ENCODE data around the gene PLCH1.

Gene PLCH1

DNA sequence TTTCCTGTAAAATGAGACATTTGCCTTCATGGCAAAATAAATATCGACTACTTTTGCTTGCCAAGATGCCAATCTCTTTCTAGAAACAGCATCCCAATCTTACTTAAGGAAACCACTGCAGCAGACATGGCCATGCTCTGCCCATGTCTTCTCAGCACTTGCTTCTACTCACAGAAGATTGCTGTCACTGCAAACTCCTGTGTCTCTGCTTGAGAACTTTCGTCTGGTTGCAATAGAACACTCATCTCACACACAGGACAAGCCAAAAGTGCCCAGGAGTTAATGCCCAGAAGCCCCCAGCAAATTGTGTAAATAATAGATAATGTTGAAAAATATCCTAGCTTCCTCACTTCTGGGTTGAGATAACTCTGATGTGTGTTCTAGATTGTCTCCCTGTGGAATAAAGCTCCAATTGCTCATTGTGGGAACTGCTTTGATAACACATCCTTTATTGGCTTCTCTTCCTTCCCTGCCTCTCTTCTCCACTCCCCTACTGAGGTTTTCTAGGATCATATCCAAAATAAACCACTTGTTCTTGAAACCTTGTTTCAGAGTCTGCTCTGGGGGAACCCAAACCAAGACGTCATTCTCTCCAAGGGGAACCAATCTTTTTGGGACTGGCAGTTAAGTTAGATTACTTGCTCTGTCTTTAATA lies 295.1 kb downstream of the PLCH1 start:
- no peak for DNase-seq

DNA sequence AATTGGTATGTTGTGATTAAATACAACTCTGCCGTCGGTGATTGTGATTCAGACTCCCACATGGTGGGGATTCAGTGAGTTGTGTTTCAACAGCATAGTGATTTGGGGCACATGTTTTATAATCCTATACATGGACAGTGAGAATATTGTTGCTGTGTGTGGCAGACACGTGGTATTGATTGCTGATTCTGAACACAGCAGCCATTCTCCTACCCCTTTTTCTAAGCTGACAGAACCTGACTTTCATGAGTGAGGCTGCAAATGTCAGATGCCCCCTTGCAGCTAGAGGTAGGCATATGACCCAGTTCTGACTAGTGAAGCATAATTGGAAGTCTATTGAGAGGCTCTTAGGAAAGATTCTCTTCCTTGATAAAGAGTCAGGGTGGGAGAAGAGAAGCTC lies 296.3 kb downstream of the PLCH1 start:
- no peak for DNase-seq

DNA sequence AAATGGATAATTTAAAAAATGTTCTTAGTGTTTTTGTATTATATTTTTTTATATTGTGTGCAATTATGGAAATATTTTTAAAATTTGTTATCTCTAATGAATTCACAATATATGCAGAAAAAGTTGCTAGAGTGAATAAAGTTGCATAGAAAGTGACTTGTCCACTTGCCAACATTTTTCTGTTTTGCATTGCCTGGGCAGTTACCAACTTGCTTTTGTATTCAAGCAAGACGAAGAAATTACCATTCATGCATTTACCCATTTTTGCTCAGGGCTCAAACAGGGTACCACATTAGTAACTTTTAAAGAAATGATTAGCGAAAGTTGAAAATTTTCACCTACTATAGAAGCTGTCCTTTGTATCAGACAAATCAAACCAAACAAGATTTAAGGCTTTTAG lies 298.5 kb downstream of the PLCH1 start:
- DNase-seq, result no peak

DNA sequence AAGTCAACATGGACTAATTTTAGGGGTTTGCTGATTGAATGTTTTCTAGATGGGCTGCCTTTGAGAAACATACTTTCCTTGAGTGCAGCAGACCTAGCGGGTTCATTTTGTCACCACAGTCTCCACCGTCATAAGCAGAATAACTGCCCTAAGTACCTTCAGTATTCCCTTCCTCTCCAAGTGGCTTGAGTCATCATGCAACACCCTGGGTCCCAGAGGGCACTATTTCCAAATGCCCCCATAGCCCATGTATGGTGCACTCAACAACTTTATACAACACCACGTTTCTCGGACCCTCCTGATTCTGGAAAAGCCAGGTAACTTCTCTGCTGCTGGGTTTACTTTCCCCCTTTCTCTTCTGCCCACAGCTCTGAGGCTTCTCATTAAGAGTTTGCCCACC lies 300.1 kb downstream of the PLCH1 start:
- DNase-seq, result no peak

DNA sequence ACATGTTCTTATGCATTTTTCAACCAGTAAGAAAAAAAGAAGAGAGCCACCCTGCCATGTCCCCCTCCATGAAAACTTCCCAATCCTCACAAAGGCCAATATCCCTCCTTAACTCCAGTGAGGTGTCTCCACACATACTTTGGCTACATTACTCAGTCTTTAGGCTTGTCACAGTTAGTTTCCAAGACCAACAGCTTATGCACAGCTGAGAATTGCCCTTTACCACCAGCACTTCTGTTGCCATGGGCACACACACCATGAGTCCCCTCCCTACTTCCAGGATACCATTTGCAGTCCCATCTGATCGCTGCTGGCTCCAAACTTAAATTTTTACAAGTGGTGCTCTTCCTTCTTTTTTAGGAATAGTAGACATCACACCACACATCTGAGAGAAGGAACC lies 301.1 kb downstream of the PLCH1 start:
- no peak for DNase-seq

DNA sequence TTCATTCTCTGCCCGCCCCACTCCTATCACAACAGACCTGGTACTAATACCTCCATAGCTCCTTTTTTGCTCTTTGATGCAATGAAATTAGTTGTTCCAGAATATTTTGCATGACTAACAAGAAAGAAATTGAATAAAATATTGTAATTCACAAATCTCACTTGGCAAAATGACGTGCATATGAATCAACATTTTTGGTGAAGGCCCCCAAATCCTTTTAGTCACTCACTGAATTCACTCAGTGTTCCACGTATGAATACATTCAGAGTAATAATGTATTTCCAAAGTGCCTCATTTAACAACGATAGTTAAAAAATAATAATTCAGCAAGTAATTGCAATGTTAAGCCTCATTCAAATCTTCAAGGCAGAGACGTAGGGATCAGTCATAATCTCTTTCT lies 302.8 kb downstream of the PLCH1 start:
- no peak for DNase-seq

DNA sequence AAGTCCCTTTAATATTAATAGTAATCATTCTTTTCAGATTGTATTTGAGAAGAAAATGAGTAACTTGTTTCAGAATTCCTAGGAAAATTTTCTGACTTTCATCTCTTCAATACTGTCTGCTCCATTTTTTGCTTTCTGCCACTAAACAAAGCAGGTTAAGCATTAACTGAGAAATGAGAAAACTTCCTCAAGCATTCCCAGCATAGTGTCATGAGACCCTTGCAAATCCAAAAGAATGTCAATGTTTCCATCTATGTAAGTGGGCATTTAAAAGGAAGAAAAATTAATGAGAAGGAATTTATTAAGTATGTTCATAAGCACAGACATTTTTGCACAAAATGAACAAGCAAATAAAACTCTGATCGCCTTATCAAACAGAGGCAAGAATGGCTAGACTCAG lies 303.4 kb downstream of the PLCH1 start:
- no peak for DNase-seq

DNA sequence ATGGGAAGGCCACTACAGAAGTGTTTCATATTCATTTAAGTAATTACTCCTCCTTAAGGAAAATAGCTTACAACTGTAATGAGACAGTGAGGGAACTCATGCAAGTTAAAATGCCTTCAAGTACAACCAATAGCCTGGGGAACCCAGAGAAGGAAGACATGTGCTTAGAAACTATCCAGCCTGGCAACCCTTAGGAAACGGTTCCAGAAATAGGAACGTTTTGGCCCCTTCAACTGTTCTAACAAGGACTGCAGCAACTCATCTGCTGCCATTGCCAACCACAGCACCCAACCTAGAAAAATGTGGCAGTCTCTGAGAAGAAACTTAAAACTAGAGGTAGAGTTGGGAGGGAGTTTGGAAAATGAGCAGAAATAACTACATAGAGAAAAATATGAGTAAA lies 303.8 kb downstream of the PLCH1 start:
- no peak for DNase-seq

DNA sequence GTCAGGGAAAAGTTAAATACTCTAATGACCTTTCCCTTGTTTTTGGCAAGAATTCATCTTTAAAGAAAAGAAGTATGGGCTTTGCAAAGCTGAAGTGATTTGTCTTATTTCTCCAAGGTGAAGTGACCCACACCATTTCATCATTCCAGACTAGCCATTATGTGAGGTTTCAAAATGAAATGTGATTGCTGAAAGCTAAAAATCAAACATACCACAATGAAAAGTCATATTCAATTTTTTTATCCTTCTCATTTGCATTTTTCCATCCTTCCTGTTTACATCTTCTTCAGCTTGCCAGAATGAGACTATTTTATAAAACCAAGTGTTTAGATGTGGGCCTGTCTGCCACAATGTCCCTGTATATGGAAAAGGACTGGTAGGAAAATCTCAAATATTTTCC lies 309.1 kb downstream of the PLCH1 start:
- no peak for DNase-seq

DNA sequence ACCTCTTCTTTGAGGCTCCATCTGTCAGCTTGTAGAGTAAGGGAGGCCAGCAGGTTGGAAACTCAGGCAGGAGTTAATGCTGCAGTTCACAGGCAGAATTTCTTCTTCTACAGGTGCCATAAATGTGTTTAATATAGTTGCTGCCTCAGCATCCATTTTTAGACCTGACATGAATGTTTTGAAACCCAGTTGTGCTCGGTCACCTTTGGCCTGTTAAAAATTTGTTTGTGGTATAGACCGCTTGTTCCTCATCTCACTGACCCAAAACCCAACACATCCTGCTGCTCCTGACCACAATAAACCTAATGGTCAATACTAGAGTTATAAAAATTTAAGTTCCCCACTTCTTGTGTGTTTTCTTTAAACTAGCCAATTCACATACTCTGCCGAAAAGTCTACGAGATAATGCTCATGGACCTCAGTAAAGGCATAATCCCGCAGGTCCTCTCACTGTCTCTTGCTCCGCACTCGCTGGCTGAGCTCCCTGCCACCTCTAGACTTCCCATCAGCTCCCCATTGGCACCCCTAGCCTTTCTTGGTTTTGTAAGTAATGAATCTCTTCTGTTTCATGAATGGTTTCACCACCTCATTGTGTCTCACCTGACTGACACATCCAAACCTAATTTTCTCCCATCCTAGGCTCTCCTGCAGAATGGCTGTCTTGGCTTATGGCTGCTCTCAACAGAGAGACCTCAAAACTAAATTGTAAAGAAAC lies 312.9 kb downstream of the PLCH1 start:
- DNase-seq, result no peak

DNA sequence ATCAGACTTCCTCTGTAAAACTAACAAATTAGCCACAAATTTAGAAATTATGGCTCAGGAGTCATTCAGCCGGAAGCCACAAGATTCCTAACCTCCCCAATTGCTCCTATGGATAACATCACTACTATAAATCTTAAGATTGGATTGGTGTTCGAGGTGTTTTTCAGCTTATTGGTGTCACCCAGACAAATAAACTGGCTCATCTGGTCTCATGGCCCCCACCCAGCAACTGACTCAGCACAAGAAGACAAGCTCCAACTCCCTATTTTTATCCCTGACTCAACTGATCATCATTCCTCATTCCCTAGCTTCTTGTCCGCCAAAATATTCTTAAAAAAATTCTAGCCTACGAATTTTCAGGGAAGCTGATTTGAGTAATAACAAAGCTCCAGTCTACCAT lies 316.3 kb downstream of the PLCH1 start:
- DNase-seq, result no peak

DNA sequence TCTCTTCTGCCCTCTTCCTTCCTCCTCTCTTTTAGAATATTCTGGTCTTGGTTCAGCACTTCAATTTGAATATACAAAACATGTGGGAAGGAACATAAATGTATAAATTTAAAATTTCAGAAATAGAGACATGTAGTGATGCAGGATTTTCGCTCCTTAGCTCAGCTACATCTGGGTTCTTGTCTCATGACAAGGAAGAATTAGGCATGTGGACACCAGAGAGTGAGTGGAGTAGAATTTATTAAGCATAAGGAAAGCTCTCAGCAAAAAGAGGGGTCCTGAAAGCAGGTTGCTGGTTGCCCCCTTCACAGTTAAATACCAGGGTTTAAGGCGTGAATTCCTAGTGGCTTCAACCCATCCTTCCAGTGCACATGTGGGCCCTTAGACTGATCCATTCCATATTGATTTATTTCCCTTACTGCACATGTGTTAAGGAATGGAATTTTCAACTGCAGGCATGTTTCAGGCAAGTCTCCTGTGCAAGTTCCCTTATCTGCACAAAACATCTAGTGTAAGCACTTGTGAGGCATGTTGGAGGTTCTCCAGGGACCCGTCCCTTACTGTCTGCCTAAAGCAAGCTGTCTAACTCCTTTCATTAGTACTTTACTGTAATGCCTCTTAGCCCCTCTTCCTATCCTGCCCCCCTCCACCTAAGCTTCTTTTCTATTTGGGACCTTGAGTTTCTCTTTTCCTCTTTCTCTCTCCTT lies 318.2 kb downstream of the PLCH1 start:
- DNase-seq, result no peak

DNA sequence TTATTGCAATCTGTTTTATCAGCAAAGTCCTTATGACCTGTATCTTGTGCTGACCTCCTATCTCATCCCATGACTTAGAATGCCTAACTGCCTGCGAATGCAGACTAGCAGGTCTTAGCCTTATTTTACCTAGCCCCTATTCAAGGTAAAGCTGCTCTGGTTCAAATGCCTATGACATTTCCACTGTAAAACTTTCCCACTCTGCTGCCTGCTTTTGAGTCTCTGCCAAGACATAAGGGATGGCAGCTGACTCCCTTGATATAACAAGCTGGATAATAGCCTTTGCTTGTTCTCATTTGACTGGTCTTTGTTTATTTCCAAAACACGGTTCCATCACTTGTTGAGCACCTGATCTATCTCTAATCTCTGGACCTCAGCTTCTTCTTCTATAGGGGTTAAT lies 319.5 kb downstream of the PLCH1 start:
- DNase-seq, result peak; percentile 35

DNA sequence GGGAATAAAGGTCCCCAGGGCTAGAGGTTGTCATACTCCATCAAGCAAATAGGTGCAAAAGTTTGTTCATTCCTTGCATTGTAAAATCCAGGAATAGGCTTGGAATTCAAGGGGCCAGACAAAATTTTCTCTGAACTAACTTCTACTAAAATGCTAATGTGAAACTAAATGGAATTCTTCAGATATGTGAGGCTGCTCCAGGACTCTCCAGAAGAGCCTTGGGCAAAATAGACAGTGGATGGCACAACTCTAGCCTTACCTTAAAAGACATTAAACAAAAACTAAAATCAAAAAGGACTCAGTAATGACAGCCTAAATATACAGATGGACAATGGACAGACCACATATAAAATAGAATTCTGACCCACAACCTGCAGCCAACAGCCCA lies 320.6 kb downstream of the PLCH1 start:
- no peak for DNase-seq

DNA sequence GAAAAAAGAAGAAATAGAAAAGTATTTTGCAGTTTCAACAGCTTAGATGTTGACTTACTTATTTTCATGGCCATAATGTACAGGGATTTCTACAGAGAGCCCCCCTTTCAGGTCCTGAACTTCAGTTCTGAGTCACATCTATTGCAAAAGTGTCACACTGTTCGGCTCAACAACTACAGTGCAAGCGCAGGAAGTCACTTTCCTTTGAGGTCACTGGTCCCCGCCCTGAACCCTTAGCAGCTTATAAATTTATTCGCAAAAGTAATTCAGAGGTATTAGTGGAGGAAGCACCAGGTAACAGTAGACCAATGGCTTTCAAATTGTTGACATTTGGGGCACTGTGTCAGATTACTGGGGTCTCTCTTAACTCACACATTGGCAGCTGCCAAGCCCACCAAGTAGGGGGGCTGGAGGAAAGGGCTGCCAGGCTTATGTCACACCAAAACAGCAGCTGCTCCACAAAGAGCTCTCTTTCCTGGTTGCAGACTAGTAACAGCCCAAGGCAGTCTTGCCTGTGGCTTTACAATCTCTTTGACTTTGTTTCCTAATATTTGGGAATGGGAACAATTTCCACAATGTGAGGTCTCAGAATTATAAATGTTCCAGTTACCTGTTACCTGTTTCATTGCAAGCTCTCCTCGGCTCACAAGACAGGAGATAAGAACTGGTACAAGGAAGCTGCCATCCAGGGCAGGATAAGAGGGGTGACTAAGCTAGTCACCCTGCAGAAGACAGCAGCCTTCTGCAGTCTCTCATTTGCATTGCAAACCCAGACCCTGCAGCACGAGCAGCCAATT lies 321.1 kb downstream of the PLCH1 start:
- DNase-seq, result no peak

DNA sequence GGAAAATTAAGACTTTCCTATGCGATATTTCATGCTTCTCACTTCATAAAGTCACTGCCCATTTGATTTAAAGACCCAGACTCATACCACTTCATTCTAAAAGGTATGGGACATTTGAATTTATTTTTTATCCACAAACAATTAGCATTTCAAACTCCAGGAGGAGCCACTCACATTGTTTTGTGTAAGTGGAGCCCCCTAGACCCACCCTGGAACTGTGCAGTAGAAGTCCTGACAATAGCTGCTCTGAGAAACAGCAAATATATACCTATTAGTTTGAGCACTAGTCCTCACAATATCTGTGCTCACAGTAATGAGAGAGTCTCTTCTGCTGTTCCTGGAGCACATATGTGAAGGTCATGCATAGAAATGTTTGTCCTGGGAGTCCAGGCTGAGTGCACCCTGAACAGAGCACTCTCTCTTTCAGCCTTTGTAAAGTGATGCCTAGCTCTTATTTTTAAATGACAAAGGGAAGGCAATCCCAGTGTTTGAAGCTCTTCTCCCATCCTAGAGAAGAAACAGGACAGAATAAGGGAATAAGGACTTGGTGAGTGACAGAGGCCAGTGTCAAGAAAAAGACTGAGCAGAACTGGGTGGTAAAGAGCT lies 323.9 kb downstream of the PLCH1 start:
- no peak for DNase-seq

DNA sequence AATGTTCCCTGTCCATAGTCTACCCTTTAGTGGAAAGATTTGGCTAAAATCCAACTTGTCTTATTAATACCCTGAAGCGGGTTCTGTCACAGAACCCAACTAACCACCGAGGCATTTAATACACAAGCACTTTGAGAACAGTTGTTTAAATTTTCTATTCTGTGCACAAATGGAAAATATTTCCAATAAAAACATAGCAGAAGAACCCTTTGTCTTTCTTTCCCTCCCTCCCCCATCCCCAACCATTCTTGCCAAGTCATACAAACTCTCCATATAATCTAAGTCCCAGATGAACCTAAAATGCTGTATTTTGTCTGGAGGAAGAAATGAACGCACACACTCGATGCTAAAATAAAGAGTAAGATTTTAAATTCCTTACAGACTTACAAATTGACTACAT lies 324.5 kb downstream of the PLCH1 start:
- no peak for DNase-seq

DNA sequence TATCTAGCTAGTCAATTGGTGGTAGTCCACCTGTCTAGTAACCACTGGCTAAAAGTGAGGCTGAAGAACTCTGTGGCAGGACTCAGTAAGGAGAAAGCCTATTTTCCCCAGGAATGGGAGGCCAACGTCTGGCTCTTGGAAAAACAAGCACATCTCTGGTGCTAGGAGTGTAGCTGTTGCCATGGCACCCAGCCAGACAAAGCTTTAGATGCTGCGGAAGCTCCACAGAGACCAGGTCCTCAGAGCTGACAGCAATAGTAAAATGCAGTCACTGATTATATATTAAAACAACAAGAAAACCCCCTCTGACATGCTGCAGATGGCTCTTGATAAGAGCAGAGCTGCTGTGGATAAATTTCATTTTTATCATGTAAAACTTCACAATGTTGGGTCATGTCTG lies 326.5 kb downstream of the PLCH1 start:
- peak; percentile 57 for DNase-seq

DNA sequence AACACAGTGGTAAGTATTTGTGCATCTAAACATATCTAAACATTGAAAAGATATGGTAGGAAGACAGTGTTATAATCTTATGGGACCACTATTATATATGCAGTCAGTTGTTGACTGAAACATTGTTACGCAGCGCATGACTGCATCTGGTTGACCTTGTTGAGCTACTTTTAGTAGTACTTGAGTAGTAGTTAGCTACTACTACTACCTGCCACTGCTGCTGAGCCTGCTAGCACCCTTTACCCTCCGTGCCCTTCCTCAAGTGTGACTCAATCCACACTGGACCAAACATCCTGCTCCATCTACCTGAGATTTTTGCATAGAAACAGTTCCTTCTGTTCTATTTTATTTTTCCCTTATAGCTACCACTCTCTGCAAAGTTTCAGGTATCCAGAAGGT lies 327.8 kb downstream of the PLCH1 start:
- no peak for DNase-seq

DNA sequence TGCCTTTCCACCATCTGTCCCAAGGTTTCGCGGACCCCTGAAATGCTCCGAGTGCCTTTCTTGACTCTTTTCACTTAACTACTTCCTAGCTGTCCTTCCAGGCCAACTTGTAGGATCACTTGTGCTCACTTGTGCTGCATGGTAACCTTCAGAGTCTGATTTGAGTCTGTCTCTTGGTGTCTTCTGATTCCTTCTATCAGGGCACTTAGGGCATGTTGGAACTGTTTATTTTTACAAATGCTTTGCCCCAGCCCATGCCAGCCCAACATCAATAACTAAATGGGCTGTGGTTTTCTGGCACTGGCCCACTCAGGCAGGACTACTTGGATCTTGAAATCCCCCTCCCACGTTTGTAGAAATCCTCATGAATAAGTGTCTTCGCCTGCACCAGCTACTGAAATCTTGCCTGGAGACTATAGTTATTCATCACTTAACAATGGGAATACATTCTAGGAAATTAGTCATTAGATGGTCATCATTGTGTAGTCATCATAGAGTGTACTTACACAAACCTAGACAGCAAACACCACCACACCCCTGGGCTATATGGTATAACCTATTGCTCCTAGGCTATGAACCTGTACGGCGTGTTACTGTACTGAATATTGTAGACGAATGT lies 328.3 kb downstream of the PLCH1 start:
- DNase-seq, result no peak

DNA sequence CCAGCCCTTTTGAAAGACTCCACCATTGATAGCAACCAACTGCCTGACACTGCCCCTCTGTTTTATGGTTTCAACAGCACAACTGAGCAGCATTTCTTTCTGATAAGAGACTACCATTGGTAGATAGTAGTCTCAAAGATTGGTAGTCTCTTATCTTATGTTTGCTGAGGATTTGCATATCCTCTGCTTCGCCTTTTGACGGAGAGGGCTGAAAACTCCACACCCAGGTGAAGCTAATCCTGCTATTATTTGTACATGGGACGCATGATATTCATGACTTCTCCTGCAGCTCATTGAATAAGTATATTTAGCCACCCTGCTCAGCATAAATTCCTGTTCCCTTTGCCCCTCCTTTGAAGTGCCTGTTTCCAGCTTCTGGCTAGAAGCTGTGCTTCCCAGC lies 332.0 kb downstream of the PLCH1 start:
- DNase-seq, result no peak

DNA sequence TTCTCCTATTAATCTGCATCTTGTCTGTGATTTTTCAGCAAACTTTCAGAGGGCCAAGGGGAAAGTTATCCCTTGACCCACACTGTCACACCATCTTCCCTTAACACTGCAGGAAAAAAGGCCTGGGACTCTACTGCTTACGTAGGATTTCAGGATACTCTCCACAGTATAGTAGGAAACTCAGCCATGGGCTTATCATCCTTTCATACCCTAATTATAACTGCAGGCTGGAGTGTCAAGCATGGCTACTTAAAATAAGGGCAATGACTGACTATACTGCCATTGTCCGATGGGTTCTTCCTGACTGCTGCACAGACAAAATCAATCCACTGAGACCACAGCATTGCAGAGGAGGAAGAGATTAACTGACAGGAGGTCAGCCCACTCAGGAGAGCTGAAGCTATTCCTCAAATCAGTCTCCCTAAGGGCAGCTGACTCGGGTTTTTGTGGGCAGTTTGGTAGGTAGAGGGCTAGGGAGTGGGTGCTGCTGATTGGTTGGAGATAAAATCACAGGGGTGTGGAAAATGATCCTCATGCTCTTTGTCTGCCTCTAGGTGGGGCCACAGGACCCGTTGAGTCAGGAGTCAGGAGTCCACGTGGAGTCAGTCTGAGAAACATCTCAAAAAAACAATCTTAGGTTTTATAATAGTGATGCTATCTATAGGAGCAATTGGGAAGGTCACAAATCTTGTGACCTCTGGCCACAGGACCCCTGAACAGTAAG lies 333.2 kb downstream of the PLCH1 start:
- no peak for DNase-seq
